K562 (cell line): ENCODE measurements around the gene RUSC1. TPM values are rescaled to one million over a fixed set of nuclear protein-coding genes. Genes with fewer than 3 reads are reported as not detected.
A peak's percentile ranks its signal among the peaks of the same experiment; 100 is the strongest.

Experiments
- BRD4 ChIP-seq: fragments of 200-600 bp; sonication (generic); IDR thresholded peaks from 2 replicates; pipeline ENCODE4 v1.6.1; 2017; ENCODE audit warnings: inconsistent platforms
- CXXC5 ChIP-seq: fragments of 250-450 bp; sonication (Bioruptor Pico); IDR thresholded peaks from 2 replicates; pipeline ENCODE4 v1.8.0; 2022; ENCODE audit warnings: inconsistent platforms, mild to moderate bottlenecking, moderate library complexity
- HDAC2 ChIP-seq: fragments of 450-650 bp; IDR thresholded peaks from 2 replicates; pipeline ENCODE4 v1.6.1; 2016; ENCODE audit warnings: mild to moderate bottlenecking
- MLLT1 ChIP-seq, 2 experiments: fragments of 450-650 bp; IDR thresholded peaks; 2 replicates each; pipeline ENCODE4 v1.6.1; 2016
- NR1H2 ChIP-seq: sonication (generic); formaldehyde crosslinking; IDR thresholded peaks from 2 replicates; pipeline ENCODE4 v1.4.0; 2020; ENCODE audit warnings: mild to moderate bottlenecking, missing genetic modification reagents
- RBM22 ChIP-seq: fragments of 200-400 bp; formaldehyde crosslinking; IDR thresholded peaks from 2 replicates; pipeline ENCODE4 v1.6.1; 2018; ENCODE audit warnings: low read length, low read depth; ENCODE audit not compliant: poor library complexity, severe bottlenecking
- RBM34 ChIP-seq: fragments of 200-400 bp; formaldehyde crosslinking; IDR thresholded peaks from 2 replicates; pipeline ENCODE4 v1.6.1; 2018; ENCODE audit warnings: low read length, borderline replicate concordance; ENCODE audit not compliant: insufficient read depth
- RFX5 ChIP-seq: IDR thresholded peaks from 2 replicates; pipeline ENCODE4 v1.6.1; 2011; ENCODE audit warnings: low read depth, mild to moderate bottlenecking, improper control_type of control experiment, low read length
- SRSF7 ChIP-seq: fragments of 200-400 bp; formaldehyde crosslinking; optimal IDR thresholded peaks from 2 replicates; pipeline ENCODE3; 2017; ENCODE audit warnings: mild to moderate bottlenecking, low read depth, low read length
- THRB ChIP-seq: fragments of 450-650 bp; formaldehyde crosslinking; conservative IDR thresholded peaks from 2 replicates; pipeline ENCODE4 v1.4.0; 2022; ENCODE audit warnings: mild to moderate bottlenecking, missing genetic modification characterization
- ZNF354B ChIP-seq: fragments of 250-450 bp; sonication (Bioruptor Pico); IDR thresholded peaks from 2 replicates; pipeline ENCODE4 v1.4.0; 2020
- ZNF551 ChIP-seq: fragments of 250-450 bp; sonication (Bioruptor Pico); IDR thresholded peaks from 2 replicates; pipeline ENCODE4 v1.5.0; 2021; ENCODE audit warnings: mild to moderate bottlenecking, moderate library complexity
- polyA plus RNA-seq, 8 experiments: library from polyadenylated mRNA; depleted of rRNA in 4 of 8; stranded (reverse) in 5 of 8; unstranded in 3 of 8; fragments of >200 nt; fragmentation: Nextera tagmentation in 2 of 8; fragmentation: Illumina TruSeq in 1 of 8; extraction: Ambion mirVana in 2 of 8; extraction: Trizol in 1 of 8; gene quantifications; 2 replicates each; pipeline versions ENCODE4 v1.2.1 to v1.2.3, GENCODE V29; 2011 to 2014; ENCODE audit warnings: inconsistent platforms in 1 of 8, missing spikeins in 1 of 8
- total RNA-seq, 7 experiments: library from RNA; depleted of rRNA in 6 of 7; stranded (reverse); fragments of >200 nt in 6 of 7; fragmentation: Illumina TruSeq in 2 of 7; extraction: Trizol in 2 of 7; gene quantifications; 2 replicates each; pipeline versions ENCODE4 v1.2.1 to v1.2.3, GENCODE V29; 2011 to 2021; ENCODE audit warnings: low replicate concordance in 1 of 7
- TF ChIP-seq, protein P1 (sequence below), 2 experiments: fragments of 450-650 bp; formaldehyde crosslinking in 1 of 2; IDR thresholded peaks; 2 replicates each; pipeline versions ENCODE4 v1.4.0 to v1.6.1; 2014 to 2020; ENCODE audit warnings: mild to moderate bottlenecking in 2 of 2, borderline replicate concordance in 1 of 2, low read depth in 1 of 2
- TF ChIP-seq, protein P2 (sequence below), 2 experiments: fragments of 450-650 bp in 1 of 2; sonication (generic) in 1 of 2; formaldehyde crosslinking in 1 of 2; IDR thresholded peaks in 1 of 2; conservative IDR thresholded peaks in 1 of 2; 2 replicates each; pipeline versions ENCODE4 v1.6.1 to v1.8.1; 2016 to 2023; ENCODE audit warnings: mild to moderate bottlenecking in 2 of 2, moderate library complexity in 2 of 2, inconsistent platforms in 1 of 2, missing genetic modification reagents in 1 of 2

The RUSC1 gene
- total and polyA plus RNA-seq, 9 of the 15 experiments (the other 6 are each of a cell fraction or from before 2014, with no cell fraction given): 5.7 to 68.3 (median 33.6) TPM

DNA sequence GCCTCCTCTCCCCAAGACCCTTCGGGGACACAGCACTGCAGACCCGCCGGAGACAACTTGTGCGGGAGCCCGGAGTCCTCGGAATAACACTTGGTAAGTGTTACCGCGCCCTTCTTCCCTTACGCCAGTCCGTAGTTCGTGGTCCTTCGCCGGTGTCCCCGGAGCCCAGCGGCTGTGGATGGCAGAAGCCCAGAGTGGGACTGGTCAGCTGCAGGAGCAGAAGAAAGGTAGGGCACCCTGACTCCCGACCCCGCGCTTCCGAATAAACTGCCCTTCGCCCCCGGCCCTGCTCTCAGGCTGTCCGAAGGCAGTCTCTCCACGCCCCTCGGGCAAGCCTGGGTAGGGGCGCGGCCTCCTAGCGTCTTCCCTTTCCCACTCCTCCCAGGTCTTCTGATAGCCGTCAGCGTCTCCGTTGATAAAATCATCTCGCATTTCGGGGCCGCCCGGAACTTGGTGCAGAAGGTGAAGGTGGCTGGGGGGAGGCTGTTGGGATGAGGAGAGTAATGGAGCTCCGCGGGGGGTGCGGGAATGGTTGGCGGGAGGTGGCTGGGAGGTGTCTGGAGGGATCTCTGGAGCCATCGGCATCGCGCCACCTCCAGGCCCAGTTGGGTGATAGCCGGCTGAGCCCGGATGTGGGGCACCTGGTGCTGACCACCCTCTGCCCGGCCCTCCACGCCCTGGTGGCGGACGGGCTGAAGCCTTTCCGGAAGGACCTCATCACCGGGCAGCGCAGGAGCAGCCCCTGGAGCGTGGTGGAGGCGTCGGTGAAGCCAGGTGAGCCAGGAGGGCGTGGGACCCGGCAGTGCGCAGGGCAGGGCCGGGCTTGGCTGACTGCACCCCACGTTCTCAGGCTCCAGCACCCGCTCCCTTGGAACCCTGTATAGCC, 4.3 kb downstream of the RUSC1 start (continued):
- TF ChIP-seq ZNF354B (CRISPR knock-in tag) (no peak), RBM34 (no peak), ZNF551 (CRISPR knock-in tag) (no peak), CXXC5 (peak; percentile 43; the same call in 1 of the 2 replicates), SRSF7 (no peak), MLLT1 (IDR thresholded peaks at IDR 0.05) (no peak), BRD4 (no peak), THRB (no peak), RFX5 (no peak), RBM22 (peak; percentile 87), NR1H2 (CRISPR knock-in tag) (peak; percentile 97), HDAC2 (0 out of 2 replicates have a peak, but pooled peaks have one; percentile 40)
- TF ChIP-seq, protein P1, sequence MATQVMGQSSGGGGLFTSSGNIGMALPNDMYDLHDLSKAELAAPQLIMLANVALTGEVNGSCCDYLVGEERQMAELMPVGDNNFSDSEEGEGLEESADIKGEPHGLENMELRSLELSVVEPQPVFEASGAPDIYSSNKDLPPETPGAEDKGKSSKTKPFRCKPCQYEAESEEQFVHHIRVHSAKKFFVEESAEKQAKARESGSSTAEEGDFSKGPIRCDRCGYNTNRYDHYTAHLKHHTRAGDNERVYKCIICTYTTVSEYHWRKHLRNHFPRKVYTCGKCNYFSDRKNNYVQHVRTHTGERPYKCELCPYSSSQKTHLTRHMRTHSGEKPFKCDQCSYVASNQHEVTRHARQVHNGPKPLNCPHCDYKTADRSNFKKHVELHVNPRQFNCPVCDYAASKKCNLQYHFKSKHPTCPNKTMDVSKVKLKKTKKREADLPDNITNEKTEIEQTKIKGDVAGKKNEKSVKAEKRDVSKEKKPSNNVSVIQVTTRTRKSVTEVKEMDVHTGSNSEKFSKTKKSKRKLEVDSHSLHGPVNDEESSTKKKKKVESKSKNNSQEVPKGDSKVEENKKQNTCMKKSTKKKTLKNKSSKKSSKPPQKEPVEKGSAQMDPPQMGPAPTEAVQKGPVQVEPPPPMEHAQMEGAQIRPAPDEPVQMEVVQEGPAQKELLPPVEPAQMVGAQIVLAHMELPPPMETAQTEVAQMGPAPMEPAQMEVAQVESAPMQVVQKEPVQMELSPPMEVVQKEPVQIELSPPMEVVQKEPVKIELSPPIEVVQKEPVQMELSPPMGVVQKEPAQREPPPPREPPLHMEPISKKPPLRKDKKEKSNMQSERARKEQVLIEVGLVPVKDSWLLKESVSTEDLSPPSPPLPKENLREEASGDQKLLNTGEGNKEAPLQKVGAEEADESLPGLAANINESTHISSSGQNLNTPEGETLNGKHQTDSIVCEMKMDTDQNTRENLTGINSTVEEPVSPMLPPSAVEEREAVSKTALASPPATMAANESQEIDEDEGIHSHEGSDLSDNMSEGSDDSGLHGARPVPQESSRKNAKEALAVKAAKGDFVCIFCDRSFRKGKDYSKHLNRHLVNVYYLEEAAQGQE (IDR thresholded peaks at IDR 0.05; ENCODE audit: borderline replicate concordance): peak; percentile 34; the same call in 1 of the 2 replicates
- TF ChIP-seq, protein P1 (CRISPR knock-in tag; IDR thresholded peaks at IDR 0.05; ENCODE audit: low read depth): no peak
- TF ChIP-seq, protein P2, sequence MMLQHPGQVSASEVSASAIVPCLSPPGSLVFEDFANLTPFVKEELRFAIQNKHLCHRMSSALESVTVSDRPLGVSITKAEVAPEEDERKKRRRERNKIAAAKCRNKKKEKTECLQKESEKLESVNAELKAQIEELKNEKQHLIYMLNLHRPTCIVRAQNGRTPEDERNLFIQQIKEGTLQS (IDR thresholded peaks at IDR 0.05): no peak
- TF ChIP-seq, protein P2 (CRISPR knock-in tag; conservative IDR thresholded peaks at IDR 0.05): no peak
